GM18511 (cell line): Measurements from ENCODE around the gene LEFTY1.
"Not testable (repeated sequence)": the region's sequence is repeated elsewhere in the genome, so short reads cannot be mapped to it uniquely, and the experiment has no call there.

ENCODE experiments used
- ATAC-seq: cut with Tn5 transposase; IDR thresholded peaks from one replicate; pipeline ENCODE4 v1.9.1; 2021; ENCODE audit warnings: mild to moderate bottlenecking, moderate library complexity; ENCODE audit not compliant: unreplicated experiment

The LEFTY1 gene

GRCh38 chr1:225851805-225852204, 37.1 kb downstream of the LEFTY1 start:
- ATAC-seq = peak; percentile 53

- ATAC-seq = no peak
Measured at GRCh38 chr1:225850370-225850769, 38.6 kb downstream of the LEFTY1 start.

- no peak for ATAC-seq
Measured at GRCh38 chr1:225849925-225850324, 39.0 kb downstream of the LEFTY1 start.

GRCh38 chr1:225848030-225848955, 40.7 kb downstream of the LEFTY1 start:
- ATAC-seq = peak; percentile 80

GRCh38 chr1:225847610-225848009, 41.3 kb downstream of the LEFTY1 start:
- ATAC-seq = peak; percentile 13

GRCh38 chr1:225846331-225847310, 42.3 kb downstream of the LEFTY1 start:
- no peak for ATAC-seq

DNA sequence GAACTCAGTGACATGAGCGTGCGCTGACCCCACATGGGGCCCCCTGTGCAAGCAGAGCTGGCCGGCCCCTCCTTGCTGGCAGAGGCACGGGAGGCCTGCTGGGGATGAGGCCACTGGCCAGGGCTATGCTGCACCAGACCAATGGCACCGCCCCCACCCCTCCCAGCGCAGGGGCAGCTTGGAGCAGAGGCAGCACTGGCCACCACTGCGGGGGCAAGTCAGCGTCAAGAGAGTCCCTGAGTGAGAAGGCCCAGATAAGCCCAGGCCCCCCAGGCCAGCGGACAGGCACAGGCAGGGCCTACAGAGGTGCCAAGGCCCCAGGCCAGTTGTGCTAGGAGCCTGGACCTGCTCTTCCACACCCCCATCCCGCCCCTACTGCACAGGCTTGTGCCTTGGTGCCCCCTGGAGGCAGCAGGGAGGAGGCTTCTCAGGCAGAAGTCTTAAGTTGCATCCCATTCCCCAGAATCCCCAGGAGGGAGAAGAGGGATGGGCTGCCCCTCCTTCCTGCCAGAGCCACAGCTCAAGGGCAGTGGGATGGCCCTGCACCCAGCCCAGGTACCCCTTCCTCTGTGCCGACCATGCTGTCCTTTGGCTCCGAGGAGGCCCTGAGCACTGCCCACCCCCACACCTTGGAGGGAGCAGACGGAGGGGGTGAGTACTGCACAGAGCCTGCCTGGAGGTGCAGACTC, 43.2 kb downstream of the LEFTY1 start:
- no peak for ATAC-seq

GRCh38 chr1:225845097-225845496, 43.8 kb downstream of the LEFTY1 start:
- ATAC-seq = no peak

- ATAC-seq = no peak
Measured at GRCh38 chr1:225844236-225845061, 44.5 kb downstream of the LEFTY1 start.

- no peak for ATAC-seq
Measured at GRCh38 chr1:225843426-225843795, 45.5 kb downstream of the LEFTY1 start.

- no peak for ATAC-seq
Measured at GRCh38 chr1:225842788-225843425, 46.0 kb downstream of the LEFTY1 start.

DNA sequence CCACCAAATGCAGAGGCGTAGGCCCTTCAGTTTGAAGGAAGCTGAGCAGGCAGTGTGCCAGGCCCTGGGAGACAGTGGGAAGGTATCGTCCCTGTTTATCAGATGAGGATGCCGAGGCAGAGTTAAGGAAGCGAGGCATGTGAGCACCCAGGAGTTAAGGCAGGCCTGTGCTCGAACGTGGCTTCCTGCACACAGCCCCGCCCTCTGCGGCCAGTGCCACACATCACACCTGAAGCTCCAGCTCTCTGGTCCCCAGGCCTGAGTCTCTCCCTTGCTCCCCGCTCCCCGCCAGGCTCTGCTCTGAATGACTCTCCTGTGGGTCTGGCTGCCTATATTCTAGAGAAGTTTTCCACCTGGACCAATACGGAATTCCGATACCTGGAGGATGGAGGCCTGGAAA, 46.9 kb downstream of the LEFTY1 start:
- no peak for ATAC-seq

- no peak for ATAC-seq
Measured at GRCh38 chr1:225840713-225841112, 48.2 kb downstream of the LEFTY1 start.

DNA sequence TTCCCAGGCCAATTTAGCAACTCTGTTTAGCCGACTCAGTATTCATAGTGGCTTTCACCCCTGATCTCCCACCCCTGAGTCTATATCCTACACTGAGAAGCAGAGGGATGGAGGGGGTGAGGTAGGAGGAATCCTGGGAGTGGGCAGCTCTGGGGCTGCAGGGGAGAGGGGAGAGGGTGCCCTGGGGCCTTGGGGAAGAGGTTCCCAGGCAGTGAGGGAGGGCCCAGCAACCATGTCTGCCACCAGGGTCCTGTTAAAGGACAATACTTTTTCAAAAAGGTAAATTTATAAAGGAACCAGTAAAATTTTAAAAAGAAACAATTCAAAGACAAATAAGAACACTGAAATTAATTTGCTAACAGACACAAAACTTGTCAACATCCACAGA, 48.7 kb downstream of the LEFTY1 start:
- ATAC-seq = no peak

GRCh38 chr1:225838793-225839192, 50.2 kb downstream of the LEFTY1 start:
- no peak for ATAC-seq

DNA sequence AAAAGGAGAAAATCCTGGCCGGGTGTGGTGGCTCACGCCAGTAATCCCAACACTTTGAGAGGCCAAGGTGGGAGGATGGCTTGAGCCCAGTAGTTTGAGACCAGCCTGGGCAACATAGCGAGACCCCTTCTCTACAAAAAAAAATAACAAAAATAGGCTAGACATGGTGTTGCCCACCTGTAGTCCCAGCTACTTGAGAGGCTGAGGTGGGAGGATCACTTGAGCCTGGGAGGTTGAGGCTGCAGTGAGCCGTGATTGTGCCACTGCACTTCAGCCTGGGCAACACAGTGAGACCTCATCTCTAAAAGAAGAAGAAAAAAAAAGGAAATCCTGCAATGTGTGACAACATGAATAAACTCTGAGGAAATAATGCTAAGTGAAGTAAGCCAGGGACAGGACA, 52.6 kb downstream of the LEFTY1 start:
- not testable (repeated sequence) for ATAC-seq
